GM12892 (cell line): ENCODE data around the gene SSR1.
"Not testable (repeated sequence)": the region's sequence is repeated elsewhere in the genome, so short reads cannot be mapped to it uniquely, and the experiment has no call there.

Source experiments
- POLR2A ChIP-seq: IDR thresholded peaks from 2 replicates; pipeline ENCODE4 v1.6.1; 2011; ENCODE audit warnings: low read depth, low read length, control low read depth
- POLR2AphosphoS5 ChIP-seq: IDR thresholded peaks from 2 replicates; pipeline ENCODE4 v1.6.1; 2011; ENCODE audit warnings: low read depth, low read length, control low read depth

GRCh38 chr6:7274525-7274924, 38.5 kb downstream of the SSR1 start:
- not testable (repeated sequence) for TF ChIP-seq POLR2A, POLR2AphosphoS5
